ENCODE results near the gene HNRNPLL.
"Not testable (repeated sequence)": the region's sequence is repeated elsewhere in the genome, so short reads cannot be mapped to it uniquely, and the experiment has no call there.

Gene HNRNPLL

GRCh38 chr2:38551171-38551570 is 51.6 kb downstream of the HNRNPLL start:
- no peak for DNase-seq

GRCh38 chr2:38549851-38550250 is 52.9 kb downstream of the HNRNPLL start:
- DNase-seq = no peak

GRCh38 chr2:38549071-38549704 is 53.5 kb downstream of the HNRNPLL start:
- no peak for DNase-seq

- no peak for DNase-seq
Observed at GRCh38 chr2:38547791-38548190, 54.9 kb downstream of the HNRNPLL start.

GRCh38 chr2:38546585-38546984 is 56.1 kb downstream of the HNRNPLL start:
- DNase-seq = no peak

GRCh38 chr2:38546064-38546463 is 56.7 kb downstream of the HNRNPLL start:
- no peak for DNase-seq

GRCh38 chr2:38542248-38542631 is 60.5 kb downstream of the HNRNPLL start:
- DNase-seq = not testable (repeated sequence)

GRCh38 chr2:38540580-38541286 is 62.0 kb downstream of the HNRNPLL start:
- no peak for DNase-seq

- DNase-seq = no peak
Observed at GRCh38 chr2:38539086-38539485, 63.6 kb downstream of the HNRNPLL start.

- DNase-seq = no peak
Observed at GRCh38 chr2:38537937-38538525, 64.7 kb downstream of the HNRNPLL start.

GRCh38 chr2:38537296-38537695 is 65.4 kb downstream of the HNRNPLL start:
- not testable (repeated sequence) for DNase-seq

GRCh38 chr2:38535744-38536506 is 66.8 kb downstream of the HNRNPLL start:
- DNase-seq = peak; percentile 19

GRCh38 chr2:38535404-38535743 is 67.4 kb downstream of the HNRNPLL start:
- DNase-seq = no peak

- DNase-seq = no peak
Observed at GRCh38 chr2:38534746-38535403, 67.9 kb downstream of the HNRNPLL start.

- no peak for DNase-seq
Observed at GRCh38 chr2:38533757-38534545, 68.8 kb downstream of the HNRNPLL start.

- no peak for DNase-seq
Observed at GRCh38 chr2:38533180-38533579, 69.5 kb downstream of the HNRNPLL start.

GRCh38 chr2:38532366-38532765 is 70.4 kb downstream of the HNRNPLL start:
- no peak for DNase-seq

- no peak for DNase-seq
Observed at GRCh38 chr2:38529208-38529607, 73.5 kb downstream of the HNRNPLL start.

- no peak for DNase-seq
Observed at GRCh38 chr2:38528534-38528933, 74.2 kb downstream of the HNRNPLL start.

- peak; percentile 31 for DNase-seq
Observed at GRCh38 chr2:38528008-38528442, 74.7 kb downstream of the HNRNPLL start.

GRCh38 chr2:38527338-38528007 is 75.3 kb downstream of the HNRNPLL start:
- no peak for DNase-seq

GRCh38 chr2:38526195-38526594 is 76.5 kb downstream of the HNRNPLL start:
- DNase-seq = no peak
